GM06990 (cell line): ENCODE measurements around the gene CACNA1D.

Experiments
- DNase-seq: peaks from one replicate; pipeline ENCODE4 v3.0.0-alpha.2; 2011; ENCODE audit not compliant: insufficient read length; ENCODE audit errors: extremely low read depth
- H3K27me3 ChIP-seq: replicated peaks from 2 replicates; pipeline ENCODE4 v1.6.0; 2011; ENCODE audit warnings: low read length; ENCODE audit not compliant: control insufficient read depth, insufficient read depth
- H3K36me3 ChIP-seq: 2 replicates; pipeline ENCODE4 v1.5.1; 2011; ENCODE audit warnings: low read length; ENCODE audit not compliant: control insufficient read depth, insufficient read depth
- H3K4me3 ChIP-seq: replicated peaks from 2 replicates; pipeline ENCODE4 v1.5.1; 2011; ENCODE audit warnings: low read depth, mild to moderate bottlenecking, control low read depth, low read length
- TF ChIP-seq, protein P1 (sequence below): IDR thresholded peaks from 2 replicates; pipeline ENCODE4 v1.5.1; 2011; ENCODE audit warnings: low read length, control low read depth, mild to moderate bottlenecking, inconsistent platforms; ENCODE audit not compliant: insufficient read depth, poor library complexity, severe bottlenecking

Gene CACNA1D

DNA sequence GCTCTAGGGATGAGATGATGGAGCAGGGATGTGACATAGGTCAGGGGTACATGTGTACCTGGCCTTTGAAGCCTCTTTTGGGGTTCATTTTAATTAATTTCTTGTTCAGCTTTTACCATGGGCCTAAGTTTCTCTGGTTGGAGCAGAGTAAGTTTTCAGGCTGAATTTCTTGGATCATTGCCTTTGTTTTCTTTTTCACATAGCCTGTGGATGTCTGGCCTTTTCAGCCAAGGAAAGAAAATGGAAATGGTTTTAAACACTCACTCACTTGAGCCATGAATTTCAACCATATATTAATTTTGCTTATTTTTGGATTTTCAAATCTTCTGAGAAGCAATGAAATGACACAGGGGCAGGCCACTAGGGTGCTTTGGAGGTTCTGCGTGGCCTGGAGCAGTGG lies 30.2 kb downstream of the CACNA1D start:
- TF ChIP-seq, protein P1, sequence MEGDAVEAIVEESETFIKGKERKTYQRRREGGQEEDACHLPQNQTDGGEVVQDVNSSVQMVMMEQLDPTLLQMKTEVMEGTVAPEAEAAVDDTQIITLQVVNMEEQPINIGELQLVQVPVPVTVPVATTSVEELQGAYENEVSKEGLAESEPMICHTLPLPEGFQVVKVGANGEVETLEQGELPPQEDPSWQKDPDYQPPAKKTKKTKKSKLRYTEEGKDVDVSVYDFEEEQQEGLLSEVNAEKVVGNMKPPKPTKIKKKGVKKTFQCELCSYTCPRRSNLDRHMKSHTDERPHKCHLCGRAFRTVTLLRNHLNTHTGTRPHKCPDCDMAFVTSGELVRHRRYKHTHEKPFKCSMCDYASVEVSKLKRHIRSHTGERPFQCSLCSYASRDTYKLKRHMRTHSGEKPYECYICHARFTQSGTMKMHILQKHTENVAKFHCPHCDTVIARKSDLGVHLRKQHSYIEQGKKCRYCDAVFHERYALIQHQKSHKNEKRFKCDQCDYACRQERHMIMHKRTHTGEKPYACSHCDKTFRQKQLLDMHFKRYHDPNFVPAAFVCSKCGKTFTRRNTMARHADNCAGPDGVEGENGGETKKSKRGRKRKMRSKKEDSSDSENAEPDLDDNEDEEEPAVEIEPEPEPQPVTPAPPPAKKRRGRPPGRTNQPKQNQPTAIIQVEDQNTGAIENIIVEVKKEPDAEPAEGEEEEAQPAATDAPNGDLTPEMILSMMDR: no peak
- H3K4me3 ChIP-seq: no peak overlapping the region
- no peaks in the 10 kb centered on the region for H3K36me3 ChIP-seq
- DNase-seq: no peak
- H3K27me3 ChIP-seq: no peaks in the 10 kb centered on the region

DNA sequence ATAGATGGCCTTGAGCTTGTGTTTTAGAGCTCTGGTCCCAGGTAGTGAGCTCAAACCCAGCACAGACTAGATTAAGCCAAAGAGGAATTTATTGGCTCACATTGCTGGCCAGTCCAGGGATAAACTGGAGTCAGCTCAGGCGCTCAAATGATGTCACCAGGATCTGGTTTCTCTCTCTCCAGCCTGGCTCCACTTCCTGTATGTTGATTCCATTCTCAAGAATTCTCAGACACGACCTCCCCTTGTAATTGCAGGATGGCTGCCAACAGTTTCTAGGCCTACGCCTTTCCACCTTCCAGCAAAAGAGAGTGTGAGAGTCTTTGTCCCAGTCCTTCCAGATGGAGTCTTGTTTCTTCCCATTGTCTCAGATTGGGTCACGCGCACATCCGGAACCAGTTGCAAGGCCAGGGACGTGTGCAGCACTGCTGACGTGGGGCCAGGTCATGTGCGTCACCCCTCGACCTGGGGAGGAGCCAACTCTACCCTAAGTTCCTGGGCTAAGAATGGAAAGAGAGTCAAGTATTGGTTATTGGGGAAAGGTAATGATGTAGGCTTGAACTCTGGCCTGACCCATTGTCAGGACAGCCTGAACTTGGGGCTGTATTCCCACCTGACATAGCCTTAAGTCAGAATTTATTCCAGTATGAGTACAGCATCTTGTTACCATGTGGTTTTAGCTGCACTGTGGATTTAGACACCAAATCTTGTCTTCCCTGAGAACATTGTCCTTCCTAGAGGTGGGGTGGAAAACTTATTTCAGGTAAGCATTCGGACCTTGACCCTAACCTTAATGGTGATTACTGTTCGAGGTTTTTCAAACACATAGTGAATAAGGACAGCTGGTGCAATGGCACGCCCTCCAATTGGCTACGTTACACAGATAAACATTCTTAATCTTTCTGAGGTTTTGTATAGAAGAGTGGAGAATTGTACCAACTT lies 31.6 kb downstream of the CACNA1D start:
- no peaks in the 10 kb centered on the region for H3K27me3 ChIP-seq
- DNase-seq: no peak
- TF ChIP-seq, protein P1: no peak
- no peaks in the 10 kb centered on the region for H3K36me3 ChIP-seq
- H3K4me3 ChIP-seq: no peak overlapping the region

DNA sequence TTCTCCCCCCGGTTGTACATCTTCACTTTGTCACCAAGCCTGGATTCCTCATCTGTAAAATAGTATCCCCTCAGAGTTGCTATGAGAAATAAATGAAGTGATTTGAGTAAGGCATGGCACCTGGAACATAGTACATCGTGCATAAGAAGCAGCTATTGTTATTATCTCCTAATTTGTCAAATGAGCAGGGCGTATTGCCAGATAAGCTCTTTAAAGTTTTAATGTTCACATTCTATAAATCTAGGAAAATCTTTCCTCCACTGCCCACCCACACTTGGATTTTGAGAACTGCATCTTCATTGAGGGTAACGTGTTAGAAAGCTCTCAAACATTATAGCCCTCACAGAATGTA lies 32.3 kb downstream of the CACNA1D start:
- no peak for DNase-seq
- H3K27me3 ChIP-seq: no peaks in the 10 kb centered on the region
- TF ChIP-seq, protein P1: no peak

DNA sequence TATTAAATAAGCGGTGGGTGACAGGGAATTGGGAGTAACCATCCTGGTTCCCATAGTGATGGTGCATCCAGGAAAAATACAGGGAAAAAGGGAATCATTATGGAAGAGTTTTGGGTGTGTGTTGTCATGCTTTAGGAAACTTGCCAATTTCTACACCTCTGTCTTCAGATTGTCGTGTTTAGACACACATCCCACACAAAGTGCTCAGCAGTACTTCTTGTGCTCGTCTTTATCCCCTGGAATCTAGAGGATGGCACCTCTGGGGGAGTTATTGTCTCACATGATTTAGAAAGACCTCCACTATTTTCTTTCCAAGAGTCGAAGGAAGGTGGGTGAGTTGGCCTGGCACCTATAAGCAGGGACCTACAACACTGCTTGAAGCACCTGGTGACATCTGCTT lies 35.8 kb downstream of the CACNA1D start:
- Histone ChIP-seq H3K27me3 (no peaks in the 10 kb centered on the region), H3K36me3 (no peaks in the 10 kb centered on the region), H3K4me3 (no peak overlapping the region)
- TF ChIP-seq, protein P1: no peak
- no peak for DNase-seq

More for the DNA sequence above, 32.3 kb downstream of the CACNA1D start:
- H3K4me3 ChIP-seq: no peak overlapping the region
- H3K36me3 ChIP-seq: no peaks in the 10 kb centered on the region

DNA sequence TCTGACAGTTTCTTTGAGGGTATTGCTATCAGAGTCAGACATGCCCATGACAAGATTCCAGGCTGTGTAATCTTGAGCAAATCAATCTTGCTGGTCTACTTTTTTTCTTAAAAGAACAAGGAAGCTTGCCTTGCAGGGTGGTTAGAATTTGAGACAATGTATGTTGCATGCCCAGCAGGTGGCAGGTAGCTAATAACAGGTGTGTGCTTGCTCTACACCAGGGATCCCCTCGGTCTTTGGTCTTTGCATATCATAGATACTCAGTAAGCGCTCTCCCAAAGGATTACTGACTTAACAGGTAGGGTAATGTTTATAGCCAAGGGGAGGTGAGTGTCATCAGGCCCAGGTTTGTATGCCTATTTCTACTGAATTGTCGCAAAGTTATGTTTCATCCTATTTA lies 37.3 kb downstream of the CACNA1D start:
- Histone ChIP-seq H3K36me3 (no peaks in the 10 kb centered on the region), H3K27me3 (no peaks in the 10 kb centered on the region), H3K4me3 (no peak overlapping the region)
- TF ChIP-seq, protein P1: no peak
- DNase-seq: no peak

DNA sequence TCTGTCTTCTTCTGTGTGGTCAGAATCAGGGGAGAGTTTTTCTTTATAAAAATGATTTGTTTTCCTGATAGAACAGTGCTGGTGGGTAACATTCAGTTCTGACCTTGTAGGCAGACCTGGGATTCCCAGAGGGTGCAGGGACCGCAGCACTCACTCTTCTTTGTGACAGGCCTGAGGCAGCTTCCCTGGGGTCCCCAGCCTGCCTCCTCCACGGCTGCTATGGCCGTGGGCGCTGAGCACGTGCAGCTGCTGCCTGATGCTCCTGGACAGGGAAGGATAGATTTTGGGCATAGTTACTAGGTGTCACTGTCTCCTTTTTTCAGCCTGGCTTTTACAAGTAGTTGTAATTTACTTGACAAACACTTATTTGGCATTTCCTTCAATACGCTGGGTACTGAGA lies 39.1 kb downstream of the CACNA1D start:
- no peak overlapping the region for H3K4me3 ChIP-seq
- H3K36me3 ChIP-seq: no peaks in the 10 kb centered on the region
- TF ChIP-seq, protein P1: no peak
- DNase-seq: no peak
- no peaks in the 10 kb centered on the region for H3K27me3 ChIP-seq
